MM.1S (cell line): ENCODE data around the gene RAB11FIP5.

ENCODE experiments used
- DNase-seq: peaks from one replicate; pipeline ENCODE4 v3.0.0-alpha.2; 2015
- H2AFZ ChIP-seq: fragments of 300-600 bp; sonication (generic); 2 replicates; pipeline ENCODE4 v1.6.0; 2016; ENCODE audit warnings: antibody characterized with exemption, low read length
- H3F3A ChIP-seq: fragments of 300-600 bp; sonication (generic); 2 replicates; pipeline ENCODE4 v1.6.1; 2016; ENCODE audit warnings: mild to moderate bottlenecking, antibody characterized with exemption, low read length, moderate library complexity, mixed read lengths; ENCODE audit not compliant: insufficient read depth
- H3K27ac ChIP-seq: fragments of 300-600 bp; sonication (generic); 2 replicates; pipeline ENCODE4 v1.5.1; 2016; ENCODE audit warnings: mild to moderate bottlenecking, low read length
- H3K27me3 ChIP-seq: fragments of 300-600 bp; sonication (generic); replicated peaks from 2 replicates; pipeline ENCODE4 v1.6.0; 2016; ENCODE audit warnings: low read length; ENCODE audit not compliant: insufficient read depth
- H3K36me3 ChIP-seq: fragments of 300-600 bp; sonication (generic); replicated peaks from 2 replicates; pipeline ENCODE4 v1.6.1; 2016; ENCODE audit warnings: mild to moderate bottlenecking, low read length, mixed read lengths; ENCODE audit not compliant: insufficient read depth
- H3K4me1 ChIP-seq: fragments of 300-600 bp; sonication (generic); 2 replicates; pipeline ENCODE4 v1.6.1; 2016; ENCODE audit warnings: low read length, mixed read lengths
- H3K4me2 ChIP-seq: fragments of 300-600 bp; sonication (generic); 2 replicates; pipeline ENCODE4 v1.6.0; 2016; ENCODE audit warnings: low read depth, low read length
- H3K4me3 ChIP-seq: fragments of 300-600 bp; sonication (generic); 2 replicates; pipeline ENCODE4 v1.5.1; 2016; ENCODE audit warnings: low read length, mixed read lengths
- H3K79me2 ChIP-seq: fragments of 300-600 bp; sonication (generic); 2 replicates; pipeline ENCODE4 v1.6.1; 2016; ENCODE audit warnings: mixed run types, low read length, mixed read lengths
- H3K9ac ChIP-seq: fragments of 300-600 bp; sonication (generic); 2 replicates; pipeline ENCODE4 v1.6.1; 2016; ENCODE audit warnings: low read length, mixed read lengths
- H3K9me2 ChIP-seq: fragments of 300-600 bp; sonication (generic); replicated peaks from 2 replicates; pipeline ENCODE4 v1.6.1; 2016; ENCODE audit warnings: mild to moderate bottlenecking, low read length, mixed read lengths; ENCODE audit not compliant: insufficient read depth
- H3K9me3 ChIP-seq: fragments of 300-600 bp; sonication (generic); replicated peaks from 2 replicates; pipeline ENCODE4 v1.6.1; 2016; ENCODE audit warnings: mild to moderate bottlenecking, low read length, mixed read lengths; ENCODE audit not compliant: insufficient read depth
- H4K20me1 ChIP-seq: fragments of 300-600 bp; sonication (generic); 2 replicates; pipeline ENCODE4 v1.6.1; 2016; ENCODE audit warnings: mild to moderate bottlenecking, low read length, moderate library complexity, mixed read lengths; ENCODE audit not compliant: insufficient read depth
- CTCF ChIP-seq: fragments of 300-600 bp; sonication (generic); IDR thresholded peaks from 2 replicates; pipeline ENCODE4 v1.5.1; 2016; ENCODE audit warnings: antibody characterized with exemption, low read length, mixed read lengths
- EZH2 ChIP-seq: fragments of 300-600 bp; sonication (generic); optimal IDR thresholded peaks from 2 replicates; pipeline ENCODE3; 2017; ENCODE audit warnings: low read depth, mild to moderate bottlenecking, antibody characterized with exemption, low read length, mixed read lengths
- EZH2phosphoT487 ChIP-seq: fragments of 300-600 bp; sonication (generic); IDR thresholded peaks from 2 replicates; pipeline ENCODE4 v1.6.1; 2018; ENCODE audit warnings: antibody characterized with exemption, low read length

The RAB11FIP5 gene

DNA sequence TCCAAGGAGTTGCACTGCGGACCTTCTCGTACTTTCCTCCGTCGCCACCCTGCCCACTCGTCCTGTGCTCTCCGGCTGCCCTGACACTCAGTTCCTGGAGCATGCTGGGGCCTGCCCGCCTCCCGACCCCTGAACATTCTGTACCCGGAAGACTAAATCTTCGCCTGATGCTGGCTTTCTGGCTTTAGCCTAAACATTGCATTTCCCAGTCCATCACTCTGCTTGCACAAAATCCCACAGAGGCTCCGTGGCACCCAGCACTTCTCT is 40.7 kb downstream of the RAB11FIP5 start:
- peak overlapping the region; percentile 90 for H3K4me2 ChIP-seq
- no peak overlapping the region for H3K27ac ChIP-seq
- H4K20me1 ChIP-seq: no peaks in the 10 kb centered on the region
- TF ChIP-seq EZH2 (no peak), CTCF (no peak), EZH2phosphoT487 (no peak)
- no peaks in the 10 kb centered on the region for H3K9me2 ChIP-seq
- peaks cover 38% of the 10 kb centered on the region for H3K79me2 ChIP-seq
- H3K9me3 ChIP-seq: no peaks in the 10 kb centered on the region
- H3K4me1 ChIP-seq: peaks cover 6% of the 10 kb centered on the region; the same call in 1 of the 2 replicates
- no peak overlapping the region for H3K9ac ChIP-seq
- H3F3A ChIP-seq: 0 out of 2 replicates have a peak, but pooled peaks cover 5% of the 10 kb centered on the region
- no peak for DNase-seq
- peak overlapping the region; percentile 94 for H3K4me3 ChIP-seq
- no peaks in the 10 kb centered on the region for H3K36me3 ChIP-seq
- H3K27me3 ChIP-seq: no peaks in the 10 kb centered on the region
- peak overlapping the region; percentile 76 for H2AFZ ChIP-seq

GRCh38 chr2:73071360-73072128 is 41.2 kb downstream of the RAB11FIP5 start, which contains the start of gene SFXN5:
SFXN5 (minus strand) TSS chr2:73071712; CDS start chr2:73071705, 7 bp downstream.
- H3K9me3 ChIP-seq: no peaks in the 10 kb centered on the region
- no peaks in the 10 kb centered on the region for H3K9me2 ChIP-seq
- H4K20me1 ChIP-seq: no peaks in the 10 kb centered on the region
- H3K27me3 ChIP-seq: no peaks in the 10 kb centered on the region
- peak within 1 kb of the TSS; percentile 62; the same call in 1 of the 2 replicates for H3K27ac ChIP-seq
- H3K79me2 ChIP-seq: peaks cover 40% of the 10 kb centered on the region
- H3K4me2 ChIP-seq: peak within 1 kb of the TSS; percentile 90
- TF ChIP-seq CTCF (no peak), EZH2phosphoT487 (no peak), EZH2 (no peak)
- H3K9ac ChIP-seq: peak within 1 kb of the TSS; percentile 92
- peak within 1 kb of the TSS; percentile 91 for H2AFZ ChIP-seq
- peaks cover 6% of the 10 kb centered on the region; the same call in 1 of the 2 replicates for H3K4me1 ChIP-seq
- H3F3A ChIP-seq: 0 out of 2 replicates have a peak, but pooled peaks cover 5% of the 10 kb centered on the region
- DNase-seq: peak; percentile 95
- no peaks in the 10 kb centered on the region for H3K36me3 ChIP-seq
- H3K4me3 ChIP-seq: peak within 1 kb of the TSS; percentile 94

- Histone ChIP-seq H3F3A (0 out of 2 replicates have a peak, but pooled peaks cover 5% of the 10 kb centered on the region), H3K9ac (peak overlapping the region; percentile 92), H3K4me3 (peak overlapping the region; percentile 94), H3K4me2 (peak overlapping the region; percentile 67), H3K4me1 (peaks cover 6% of the 10 kb centered on the region; the same call in 1 of the 2 replicates), H3K79me2 (peaks cover 40% of the 10 kb centered on the region), H3K27ac (peak overlapping the region; percentile 62; the same call in 1 of the 2 replicates), H3K9me2 (no peaks in the 10 kb centered on the region), H3K36me3 (no peaks in the 10 kb centered on the region), H2AFZ (peak overlapping the region; percentile 91), H3K27me3 (no peaks in the 10 kb centered on the region), H4K20me1 (no peaks in the 10 kb centered on the region), H3K9me3 (no peaks in the 10 kb centered on the region)
- TF ChIP-seq CTCF (no peak), EZH2phosphoT487 (no peak), EZH2 (no peak)
- DNase-seq: no peak
Measured at GRCh38 chr2:73070643-73071359, 41.9 kb downstream of the RAB11FIP5 start.
